A549 (cell line): ENCODE results near the gene FAM136A. TPM values are rescaled to one million over a fixed set of nuclear protein-coding genes. Genes with fewer than 3 reads are reported as not detected.

Source experiments
- ATAC-seq, 2 experiments: fragments of 200-7000 bp in 1 of 2; fragments of >200 bp in 1 of 2; cut with Nextera tagmentation in 1 of 2; cut with Tn5 transposase in 1 of 2; 3 replicates each; pipeline versions ENCODE4 v1.8.0 to v1.9.1; 2018 to 2020; ENCODE audit warnings: mild to moderate bottlenecking in 1 of 2, moderate library complexity in 1 of 2
- CTCF ChIA-PET: fragments of 300-600 bp; sonication (Branson Sonifier 250); formaldehyde crosslinking; extraction: SDS; loops from one replicate; lab custom pipeline; 2021; ENCODE audit warnings: antibody characterized with exemption, inconsistent platforms; lab: Yijun Ruan, JAX
- POLR2A ChIA-PET: fragments of 350-600 bp; formaldehyde crosslinking; extraction: SDS; loops from one replicate; lab custom pipeline; 2021; ENCODE audit warnings: antibody characterized with exemption, inconsistent platforms; lab: Yijun Ruan, JAX
- DNase-seq, 2 experiments: peaks; one replicate each; pipeline versions ENCODE4 v3.0.0 to v3.0.0-alpha.2; 2011 to 2016; ENCODE audit warnings: low read depth in 1 of 2, low spot score in 1 of 2
- FAIRE-seq: peaks from 2 replicates; lab custom pipeline; 2011; peaks lifted over from hg19 to GRCh38; lab: Jason Lieb, UNC
- H3K27ac ChIP-seq, 2 experiments: fragments of >200 bp; sonication (Bioruptor Twin); formaldehyde crosslinking; 3 replicates each; pipeline ENCODE4 v1.5.1; 2016 to 2017
- H3K4me1 ChIP-seq: fragments of >200 bp; sonication (Bioruptor Twin); formaldehyde crosslinking; 3 replicates; pipeline ENCODE4 v1.6.1; 2016
- H3K4me2 ChIP-seq: fragments of >200 bp; sonication (Bioruptor Twin); formaldehyde crosslinking; 3 replicates; pipeline ENCODE4 v1.6.1; 2016
- H3K4me3 ChIP-seq: fragments of >200 bp; sonication (Bioruptor Twin); formaldehyde crosslinking; 3 replicates; pipeline ENCODE4 v1.5.1; 2016
- H3K9me3 ChIP-seq: fragments of >200 bp; sonication (Bioruptor Twin); formaldehyde crosslinking; 3 replicates; pipeline ENCODE4 v1.6.1; 2016
- CBX2 ChIP-seq: fragments of 200-600 bp; sonication (generic); IDR thresholded peaks from 2 replicates; pipeline ENCODE4 v1.6.1; 2016; ENCODE audit warnings: low read depth, mild to moderate bottlenecking, borderline replicate concordance
- EP300 ChIP-seq, 2 experiments: fragments of >200 bp; sonication (Bioruptor Twin); formaldehyde crosslinking; IDR thresholded peaks; 2 replicates in 1 of 2; 3 replicates in 1 of 2; pipeline ENCODE4 v1.6.1; 2016 to 2017
- HOXB13 ChIP-seq: fragments of 250-450 bp; sonication (Bioruptor Pico); IDR thresholded peaks from 2 replicates; pipeline ENCODE4 v1.5.0; 2020; ENCODE audit warnings: low read depth, mild to moderate bottlenecking, moderate library complexity
- HOXB5 ChIP-seq: fragments of 250-450 bp; sonication (Bioruptor Pico); IDR thresholded peaks from 2 replicates; pipeline ENCODE4 v1.5.0; 2020; ENCODE audit warnings: mild to moderate bottlenecking, moderate library complexity
- JUN ChIP-seq, 2 experiments: fragments of >200 bp; sonication (Bioruptor Twin); formaldehyde crosslinking; IDR thresholded peaks; 2 replicates in 1 of 2; 3 replicates in 1 of 2; pipeline ENCODE4 v1.6.1; 2016 to 2017
- JUNB ChIP-seq: fragments of >200 bp; sonication (Bioruptor Twin); formaldehyde crosslinking; IDR thresholded peaks from 2 replicates; pipeline ENCODE4 v1.6.1; 2016
- MAZ ChIP-seq: fragments of 150-350 bp; IDR thresholded peaks from 2 replicates; pipeline ENCODE4 v1.6.1; 2014; ENCODE audit warnings: antibody characterized with exemption, low read depth, low read length, borderline replicate concordance
- NFE2L2 ChIP-seq: fragments of 150-350 bp; conservative IDR thresholded peaks from 2 replicates; pipeline ENCODE4 v1.6.1; 2014; ENCODE audit warnings: low read length
- NPAS2 ChIP-seq: fragments of 250-450 bp; sonication (Bioruptor Pico); IDR thresholded peaks from 2 replicates; pipeline ENCODE4 v1.8.0; 2022; ENCODE audit warnings: mild to moderate bottlenecking, moderate library complexity, borderline replicate concordance
- PHF8 ChIP-seq: fragments of 200-600 bp; sonication (generic); IDR thresholded peaks from 2 replicates; pipeline ENCODE4 v1.6.1; 2016; ENCODE audit warnings: low read depth, mild to moderate bottlenecking, antibody characterized with exemption, moderate library complexity, borderline replicate concordance
- RARB ChIP-seq: fragments of 250-450 bp; sonication (Bioruptor Pico); IDR thresholded peaks from 2 replicates; pipeline ENCODE4 v1.8.0; 2021; ENCODE audit warnings: mild to moderate bottlenecking, moderate library complexity
- WGBS: methylation state at CpG from one replicate; pipeline ENCODE4 v1.1.6; 2017; ENCODE audit errors: missing lambda C conversion rate; 5-methylcytosine and 5-hydroxymethylcytosine counted together
- polyA plus RNA-seq, 4 experiments: library from polyadenylated mRNA; depleted of rRNA in 3 of 4; stranded (reverse); fragments of >200 nt; fragmentation: RNase III in 1 of 4; extraction: RNeasy Plus Mini Kit Qiagen cat#74134 plus additional on column Dnase treatment in 1 of 4; gene quantifications; 2 replicates in 3 of 4; 3 replicates in 1 of 4; pipeline ENCODE4 v1.2.3, GENCODE V29; 2011 to 2017
- TF ChIP-seq, protein P1 (sequence below): fragments of 200-600 bp; sonication (generic); IDR thresholded peaks from 2 replicates; pipeline ENCODE4 v1.6.1; 2016; ENCODE audit warnings: antibody characterized with exemption, mild to moderate bottlenecking, moderate library complexity
- TF ChIP-seq, protein P2 (sequence below): IDR thresholded peaks from 2 replicates; pipeline ENCODE4 v1.6.1; 2012
- TF ChIP-seq, protein P3 (sequence below): IDR thresholded peaks from 2 replicates; pipeline ENCODE4 v1.6.1; 2012
- TF ChIP-seq, protein P4 (sequence below): fragments of >200 bp; sonication (Bioruptor Twin); formaldehyde crosslinking; IDR thresholded peaks from 3 replicates; pipeline ENCODE4 v1.6.1; 2016

Gene FAM136A
- polyA plus RNA-seq, 2 of the 4 experiments (the other 2 are of a cell fraction) = 117 to 119 TPM

DNA sequence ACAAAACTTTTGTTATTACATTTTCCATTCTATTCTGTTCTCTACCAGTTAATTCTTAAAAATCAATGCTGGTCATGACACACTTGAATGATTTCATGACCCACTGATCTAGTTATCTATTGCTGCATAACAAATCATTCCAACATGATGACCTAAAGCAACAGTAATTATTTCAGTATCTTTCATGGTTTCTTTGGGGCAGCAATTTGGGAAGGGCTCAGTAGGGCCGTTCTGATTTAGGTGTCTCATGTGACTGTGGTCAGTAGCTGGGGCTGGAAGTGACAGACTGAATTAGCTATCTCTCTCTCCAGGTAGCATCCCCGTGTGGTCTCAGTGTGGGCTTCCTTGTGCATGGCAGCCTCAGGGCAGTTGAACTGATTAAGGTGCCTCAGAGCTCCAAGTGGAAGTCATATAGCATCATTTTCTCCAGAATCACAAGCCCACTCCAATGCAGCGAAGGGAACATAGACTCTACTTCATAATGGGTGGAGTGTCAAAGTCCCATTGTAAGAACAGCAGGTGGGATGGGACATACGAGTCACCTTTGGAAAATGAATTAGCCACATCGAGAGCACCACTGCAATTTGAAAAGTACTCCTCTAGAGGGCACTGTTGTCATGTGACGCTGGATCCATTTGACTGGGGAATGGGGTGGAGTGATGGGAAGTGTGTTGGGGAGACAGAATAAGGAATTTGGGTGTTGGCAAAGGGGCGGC lies 39.1 kb upstream of the FAM136A start (continued):
- no peak for TF ChIP-seq HOXB5 (CRISPR knock-in tag)
- no peak for TF ChIP-seq RARB (CRISPR knock-in tag)

DNA sequence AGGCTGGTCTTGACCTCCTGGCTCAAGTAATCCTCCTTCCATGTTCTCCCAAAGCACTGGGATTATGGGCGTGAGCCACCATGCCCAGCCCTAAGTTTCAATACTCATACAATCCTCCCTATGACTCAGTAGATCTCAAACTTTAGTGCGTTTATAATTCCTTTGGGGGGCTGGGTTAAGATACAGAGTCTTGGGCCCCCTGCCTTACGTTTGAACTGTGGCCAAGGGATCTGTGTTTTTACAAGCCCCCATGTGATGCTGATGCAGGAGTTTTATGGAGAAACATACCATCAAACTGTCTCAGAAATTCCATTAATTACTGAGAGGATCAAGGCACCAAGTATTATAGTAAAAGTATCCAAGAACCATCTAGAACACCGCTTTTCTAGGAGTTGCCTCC lies 38.2 kb upstream of the FAM136A start:
- Histone ChIP-seq H3K4me2 (no peak overlapping the region), H3K4me3 (no peak overlapping the region), H3K4me1 (peaks cover 9% of the 10 kb centered on the region; the same call in 1 of the 3 replicates), H3K27ac (no peak overlapping the region), H3K9me3 (no peaks in the 10 kb centered on the region)
- FAIRE-seq (no peak), DNase-seq (no peak), ATAC-seq (no peak)
- TF ChIP-seq, protein P1, sequence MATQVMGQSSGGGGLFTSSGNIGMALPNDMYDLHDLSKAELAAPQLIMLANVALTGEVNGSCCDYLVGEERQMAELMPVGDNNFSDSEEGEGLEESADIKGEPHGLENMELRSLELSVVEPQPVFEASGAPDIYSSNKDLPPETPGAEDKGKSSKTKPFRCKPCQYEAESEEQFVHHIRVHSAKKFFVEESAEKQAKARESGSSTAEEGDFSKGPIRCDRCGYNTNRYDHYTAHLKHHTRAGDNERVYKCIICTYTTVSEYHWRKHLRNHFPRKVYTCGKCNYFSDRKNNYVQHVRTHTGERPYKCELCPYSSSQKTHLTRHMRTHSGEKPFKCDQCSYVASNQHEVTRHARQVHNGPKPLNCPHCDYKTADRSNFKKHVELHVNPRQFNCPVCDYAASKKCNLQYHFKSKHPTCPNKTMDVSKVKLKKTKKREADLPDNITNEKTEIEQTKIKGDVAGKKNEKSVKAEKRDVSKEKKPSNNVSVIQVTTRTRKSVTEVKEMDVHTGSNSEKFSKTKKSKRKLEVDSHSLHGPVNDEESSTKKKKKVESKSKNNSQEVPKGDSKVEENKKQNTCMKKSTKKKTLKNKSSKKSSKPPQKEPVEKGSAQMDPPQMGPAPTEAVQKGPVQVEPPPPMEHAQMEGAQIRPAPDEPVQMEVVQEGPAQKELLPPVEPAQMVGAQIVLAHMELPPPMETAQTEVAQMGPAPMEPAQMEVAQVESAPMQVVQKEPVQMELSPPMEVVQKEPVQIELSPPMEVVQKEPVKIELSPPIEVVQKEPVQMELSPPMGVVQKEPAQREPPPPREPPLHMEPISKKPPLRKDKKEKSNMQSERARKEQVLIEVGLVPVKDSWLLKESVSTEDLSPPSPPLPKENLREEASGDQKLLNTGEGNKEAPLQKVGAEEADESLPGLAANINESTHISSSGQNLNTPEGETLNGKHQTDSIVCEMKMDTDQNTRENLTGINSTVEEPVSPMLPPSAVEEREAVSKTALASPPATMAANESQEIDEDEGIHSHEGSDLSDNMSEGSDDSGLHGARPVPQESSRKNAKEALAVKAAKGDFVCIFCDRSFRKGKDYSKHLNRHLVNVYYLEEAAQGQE = no peak
- TF ChIP-seq, protein P2, sequence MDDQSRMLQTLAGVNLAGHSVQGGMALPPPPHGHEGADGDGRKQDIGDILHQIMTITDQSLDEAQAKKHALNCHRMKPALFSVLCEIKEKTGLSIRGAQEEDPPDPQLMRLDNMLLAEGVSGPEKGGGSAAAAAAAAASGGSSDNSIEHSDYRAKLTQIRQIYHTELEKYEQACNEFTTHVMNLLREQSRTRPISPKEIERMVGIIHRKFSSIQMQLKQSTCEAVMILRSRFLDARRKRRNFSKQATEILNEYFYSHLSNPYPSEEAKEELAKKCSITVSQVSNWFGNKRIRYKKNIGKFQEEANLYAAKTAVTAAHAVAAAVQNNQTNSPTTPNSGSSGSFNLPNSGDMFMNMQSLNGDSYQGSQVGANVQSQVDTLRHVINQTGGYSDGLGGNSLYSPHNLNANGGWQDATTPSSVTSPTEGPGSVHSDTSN = no peak
- no peak for TF ChIP-seq RARB (CRISPR knock-in tag)
- TF ChIP-seq, protein P3, sequence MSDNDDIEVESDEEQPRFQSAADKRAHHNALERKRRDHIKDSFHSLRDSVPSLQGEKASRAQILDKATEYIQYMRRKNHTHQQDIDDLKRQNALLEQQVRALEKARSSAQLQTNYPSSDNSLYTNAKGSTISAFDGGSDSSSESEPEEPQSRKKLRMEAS = no peak
- TF ChIP-seq NFE2L2 = no peak
- TF ChIP-seq JUN (IDR thresholded peaks at IDR 0.05) = no peak
- TF ChIP-seq EP300 (IDR thresholded peaks at IDR 0.05) = no peak
- CTCF ChIA-PET = interaction anchor here (0.7 to 10.0 kb wide), 32 partner anchors 9 to 400 kb away, joined by 3 to 202 read pairs (median 9); partner anchors contain the start of genes FAM136A and TGFA
- POLR2A ChIA-PET = no interaction called here
- WGBS = 25% methylated on average over 4 of the region's 4 CpGs

DNA sequence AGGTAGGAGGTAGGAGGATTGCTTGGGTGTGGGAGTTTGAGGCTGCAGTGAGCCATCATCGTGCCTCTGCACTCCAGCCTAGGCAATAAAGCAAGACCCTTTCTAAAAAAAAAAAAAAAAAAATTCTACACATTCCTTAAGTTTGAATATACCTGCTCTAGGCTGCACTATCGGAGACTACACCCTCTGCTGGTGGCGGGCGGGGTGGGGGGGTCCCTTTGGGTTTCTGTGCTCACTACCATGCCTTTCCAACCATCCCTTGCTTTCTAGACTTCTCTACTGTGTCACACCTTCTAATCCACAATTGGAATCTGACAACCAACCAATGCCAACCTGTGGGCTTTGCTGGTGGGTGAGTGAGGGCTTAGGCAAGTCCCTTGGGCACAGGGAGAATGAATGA lies 34.7 kb upstream of the FAM136A start:
- TF ChIP-seq NPAS2 (CRISPR knock-in tag) = no peak
- TF ChIP-seq, protein P4, sequence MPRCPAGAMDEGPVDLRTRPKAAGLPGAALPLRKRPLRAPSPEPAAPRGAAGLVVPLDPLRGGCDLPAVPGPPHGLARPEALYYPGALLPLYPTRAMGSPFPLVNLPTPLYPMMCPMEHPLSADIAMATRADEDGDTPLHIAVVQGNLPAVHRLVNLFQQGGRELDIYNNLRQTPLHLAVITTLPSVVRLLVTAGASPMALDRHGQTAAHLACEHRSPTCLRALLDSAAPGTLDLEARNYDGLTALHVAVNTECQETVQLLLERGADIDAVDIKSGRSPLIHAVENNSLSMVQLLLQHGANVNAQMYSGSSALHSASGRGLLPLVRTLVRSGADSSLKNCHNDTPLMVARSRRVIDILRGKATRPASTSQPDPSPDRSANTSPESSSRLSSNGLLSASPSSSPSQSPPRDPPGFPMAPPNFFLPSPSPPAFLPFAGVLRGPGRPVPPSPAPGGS = no peak
- TF ChIP-seq, protein P2 = no peak
- TF ChIP-seq MAZ = no peak
- TF ChIP-seq HOXB13 (CRISPR knock-in tag) = no peak
- TF ChIP-seq CBX2 = no peak
- TF ChIP-seq, protein P3 = no peak
- TF ChIP-seq PHF8 = no peak
- no peak for TF ChIP-seq JUNB
- ChIA-PET CTCF (interaction anchor here (0.7 to 10.0 kb wide), 6 partner anchors 8 to 310 kb away, joined by 3 to 202 read pairs (median 8); no protein-coding TSS in a partner anchor), POLR2A (no interaction called here)
- ATAC-seq = no peak
- Histone ChIP-seq H3K4me2 (no peak overlapping the region), H3K9me3 (no peaks in the 10 kb centered on the region), H3K4me1 (no peaks in the 10 kb centered on the region), H3K27ac (no peak overlapping the region), H3K4me3 (no peak overlapping the region)
- FAIRE-seq = no peak
- WGBS = 54% methylated on average over 4 of the region's 4 CpGs
- no peak for DNase-seq
